Breast epithelium (tissue), 3 donors: ENCODE measurements around the gene ATP9B.

ENCODE experiments used
- POLR2A ChIP-seq: fragments of 450-650 bp; IDR thresholded peaks from one replicate; pipeline ENCODE4 v1.6.1; 2016; ENCODE audit warnings: antibody characterized with exemption, mild to moderate bottlenecking, moderate library complexity
- POLR2AphosphoS5 ChIP-seq, 3 donors: sonication (generic); formaldehyde crosslinking; IDR thresholded peaks; one replicate each; pipeline ENCODE4 v1.6.1; 2017; ENCODE audit warnings: antibody characterized with exemption in 3 of 3
- TF ChIP-seq, protein P1 (sequence below), 3 donors: fragments of 450-650 bp; IDR thresholded peaks; one replicate each; pipeline ENCODE4 v1.5.1; 2016 to 2017; ENCODE audit warnings: antibody characterized with exemption in 3 of 3, mild to moderate bottlenecking in 3 of 3, moderate library complexity in 3 of 3

DNA sequence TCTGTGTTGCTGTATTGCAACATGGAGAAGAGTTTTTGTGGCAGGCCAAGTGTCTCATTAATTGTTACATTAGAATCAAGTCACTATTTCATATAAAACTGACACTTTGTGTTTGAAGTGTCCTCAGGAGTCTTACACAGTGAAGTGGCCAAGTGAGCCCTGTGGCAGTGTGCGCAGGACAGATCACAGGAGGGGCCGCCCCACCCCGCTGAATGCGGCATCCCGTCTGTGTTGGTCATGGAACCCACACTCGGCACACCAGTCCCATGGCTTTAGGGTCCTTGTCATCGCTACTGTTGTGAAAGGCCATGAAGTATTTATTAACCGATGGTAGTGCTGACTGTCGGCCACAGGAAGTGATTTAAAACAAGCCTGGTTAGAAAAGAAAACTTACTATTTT lies 181.8 kb downstream of the ATP9B start:
- TF ChIP-seq, protein P1, sequence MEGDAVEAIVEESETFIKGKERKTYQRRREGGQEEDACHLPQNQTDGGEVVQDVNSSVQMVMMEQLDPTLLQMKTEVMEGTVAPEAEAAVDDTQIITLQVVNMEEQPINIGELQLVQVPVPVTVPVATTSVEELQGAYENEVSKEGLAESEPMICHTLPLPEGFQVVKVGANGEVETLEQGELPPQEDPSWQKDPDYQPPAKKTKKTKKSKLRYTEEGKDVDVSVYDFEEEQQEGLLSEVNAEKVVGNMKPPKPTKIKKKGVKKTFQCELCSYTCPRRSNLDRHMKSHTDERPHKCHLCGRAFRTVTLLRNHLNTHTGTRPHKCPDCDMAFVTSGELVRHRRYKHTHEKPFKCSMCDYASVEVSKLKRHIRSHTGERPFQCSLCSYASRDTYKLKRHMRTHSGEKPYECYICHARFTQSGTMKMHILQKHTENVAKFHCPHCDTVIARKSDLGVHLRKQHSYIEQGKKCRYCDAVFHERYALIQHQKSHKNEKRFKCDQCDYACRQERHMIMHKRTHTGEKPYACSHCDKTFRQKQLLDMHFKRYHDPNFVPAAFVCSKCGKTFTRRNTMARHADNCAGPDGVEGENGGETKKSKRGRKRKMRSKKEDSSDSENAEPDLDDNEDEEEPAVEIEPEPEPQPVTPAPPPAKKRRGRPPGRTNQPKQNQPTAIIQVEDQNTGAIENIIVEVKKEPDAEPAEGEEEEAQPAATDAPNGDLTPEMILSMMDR (IDR thresholded peaks at IDR 0.05), result no peak
- TF ChIP-seq POLR2AphosphoS5 (IDR thresholded peaks at IDR 0.05), result no peak
- TF ChIP-seq POLR2A, result no peak
